Common myeloid progenitor, CD34-positive (primary cell): ENCODE measurements around the gene SLC4A1.
"Not testable (repeated sequence)": the region's sequence is repeated elsewhere in the genome, so short reads cannot be mapped to it uniquely, and the experiment has no call there.

Experiments
- CTCF ChIA-PET: fragments of 350-600 bp; sonication (Branson Sonifier 250); formaldehyde crosslinking; loops from one replicate; lab custom pipeline; 2021; ENCODE audit warnings: antibody characterized with exemption; lab: Charles Lee
- POLR2A ChIA-PET: fragments of 350-600 bp; sonication (Branson Sonifier 250); formaldehyde crosslinking; loops from one replicate; lab custom pipeline; 2021; ENCODE audit warnings: antibody characterized with exemption; lab: Charles Lee
- DNase-seq, 3 donors: peaks; one replicate each; pipeline versions ENCODE4 v3.0.0 to v3.0.0-alpha.2; 2013
- H3K27ac ChIP-seq, 2 experiments: 1 replicate in 1 of 2; 2 replicates in 1 of 2; pipeline ENCODE4 v1.7.0; 2013; ENCODE audit warnings: inconsistent platforms in 2 of 2, low read length in 2 of 2, mild to moderate bottlenecking in 2 of 2, low read depth in 1 of 2, moderate library complexity in 1 of 2; ENCODE audit not compliant: severe bottlenecking in 2 of 2, insufficient read depth in 1 of 2, poor library complexity in 1 of 2
- H3K27me3 ChIP-seq, 5 experiments: replicated peaks in 2 of 5; 1 replicate in 3 of 5; 2 replicates in 2 of 5; pipeline versions ENCODE4 v1.6.1 to v1.7.0; 2013; ENCODE audit warnings: low read length in 4 of 5, mild to moderate bottlenecking in 2 of 5, moderate library complexity in 2 of 5, inconsistent platforms in 1 of 5; ENCODE audit not compliant: insufficient read depth in 5 of 5, control insufficient read depth in 4 of 5
- H3K36me3 ChIP-seq, 4 experiments: 1 replicate in 2 of 4; 2 replicates in 2 of 4; pipeline versions ENCODE4 v1.6.1 to v1.7.0; 2013; ENCODE audit warnings: low read length in 3 of 4, control low read depth in 1 of 4, mild to moderate bottlenecking in 1 of 4; ENCODE audit not compliant: control insufficient read depth in 4 of 4, insufficient read depth in 4 of 4
- H3K4me1 ChIP-seq, 4 experiments: 1 replicate in 3 of 4; 2 replicates in 1 of 4; pipeline versions ENCODE4 v1.6.1 to v1.7.1; 2013; ENCODE audit warnings: low read length in 3 of 4, mild to moderate bottlenecking in 3 of 4, control low read depth in 1 of 4, inconsistent platforms in 1 of 4, moderate library complexity in 1 of 4; ENCODE audit not compliant: control insufficient read depth in 4 of 4, insufficient read depth in 4 of 4; ENCODE audit errors: control extremely low read depth in 1 of 4
- H3K4me3 ChIP-seq, 7 experiments: 1 replicate in 4 of 7; 2 replicates in 3 of 7; pipeline versions ENCODE4 v1.5.1 to v1.7.0; 2013; ENCODE audit warnings: mild to moderate bottlenecking in 7 of 7, low read length in 6 of 7, moderate library complexity in 6 of 7, inconsistent platforms in 2 of 7, low read depth in 2 of 7, control low read depth in 1 of 7; ENCODE audit not compliant: insufficient read depth in 4 of 7, control insufficient read depth in 1 of 7; ENCODE audit errors: extremely low read depth in 1 of 7
- H3K9me3 ChIP-seq, 5 experiments: 1 replicate in 4 of 5; 2 replicates in 1 of 5; pipeline versions ENCODE4 v1.6.1 to v1.7.1; 2013; ENCODE audit warnings: low read length in 4 of 5, mild to moderate bottlenecking in 2 of 5, inconsistent platforms in 1 of 5, low read depth in 1 of 5, moderate library complexity in 1 of 5; ENCODE audit not compliant: control insufficient read depth in 4 of 5, insufficient read depth in 2 of 5; ENCODE audit errors: control extremely low read depth in 1 of 5
- WGBS: methylation state at CpG from one replicate; pipeline ENCODE4 v1.1.5; 2013; ENCODE audit not compliant: insufficient coverage; 5-methylcytosine and 5-hydroxymethylcytosine counted together

Gene SLC4A1

GRCh38 chr17:44251062-44251461 is 16.9 kb downstream of the SLC4A1 start:
- POLR2A ChIA-PET, result no interaction called here
- H3K4me1 ChIP-seq, result peaks cover 4 to 28% (median 25%) of the 10 kb centered on the region in 4 experiments
- H3K36me3 ChIP-seq, result no peaks in the 10 kb centered on the region
- H3K9me3 ChIP-seq, result no peaks in the 10 kb centered on the region
- H3K27me3 ChIP-seq, result no peaks in the 10 kb centered on the region
- DNase-seq, result no peak
- CTCF ChIA-PET, result no interaction called here
- 97% methylated on average over 17 of the region's 17 CpGs for WGBS
- no peak overlapping the region for H3K4me3 ChIP-seq
- no peak overlapping the region for H3K27ac ChIP-seq

GRCh38 chr17:44249501-44250246 is 18.3 kb downstream of the SLC4A1 start:
- ChIA-PET CTCF (interaction anchor here (0.9 kb wide), 1 partner anchor 28 kb away, joined by 3 read pairs; no protein-coding TSS in a partner anchor), POLR2A (no interaction called here)
- DNase-seq, result no peak
- no peak overlapping the region for H3K4me3 ChIP-seq
- 91% methylated on average over 3 of the region's 9 CpGs for WGBS
- no peaks in the 10 kb centered on the region for H3K36me3 ChIP-seq
- no peak overlapping the region for H3K27ac ChIP-seq
- peaks cover 8 to 36% (median 30%) of the 10 kb centered on the region in 4 experiments for H3K4me1 ChIP-seq
- H3K27me3 ChIP-seq, result no peaks in the 10 kb centered on the region
- H3K9me3 ChIP-seq, result no peaks in the 10 kb centered on the region

- ChIA-PET CTCF (interaction anchor here (0.6 to 1.5 kb wide), 7 partner anchors 23 to 109 kb away, joined by 3 to 4 read pairs (median 3); partner anchors contain the start of gene UBTF), POLR2A (no interaction called here)
- H3K4me3 ChIP-seq, result no peak overlapping the region
- no peaks in the 10 kb centered on the region for H3K36me3 ChIP-seq
- H3K9me3 ChIP-seq, result no peaks in the 10 kb centered on the region
- no peaks in the 10 kb centered on the region for H3K27me3 ChIP-seq
- H3K27ac ChIP-seq, result no peak overlapping the region
- DNase-seq, result peak in 1 of 3 donors; percentile 21
- WGBS, result 92% methylated on average over 4 of the region's 10 CpGs
- peaks cover 8 to 37% (median 31%) of the 10 kb centered on the region in 4 experiments for H3K4me1 ChIP-seq
Measured at GRCh38 chr17:44247876-44248736, 19.8 kb downstream of the SLC4A1 start.

- Histone ChIP-seq H3K36me3 (no peaks in the 10 kb centered on the region), H3K4me3 (no peak overlapping the region), H3K9me3 (no peaks in the 10 kb centered on the region), H3K27me3 (no peaks in the 10 kb centered on the region), H3K27ac (no peak overlapping the region), H3K4me1 (peaks cover 8 to 41% (median 31%) of the 10 kb centered on the region in 4 experiments)
- 93% methylated on average over 5 of the region's 7 CpGs for WGBS
- DNase-seq, result no peak
- ChIA-PET POLR2A (no interaction called here), CTCF (interaction anchor here (0.9 to 1.5 kb wide), 6 partner anchors 11 to 108 kb away, joined by 3 to 4 read pairs (median 4); partner anchors contain the start of gene UBTF)
Measured at GRCh38 chr17:44247440-44247841, 20.5 kb downstream of the SLC4A1 start.

GRCh38 chr17:44241106-44241624 is 26.8 kb downstream of the SLC4A1 start:
- H3K9me3 ChIP-seq, result no peaks in the 10 kb centered on the region
- H3K27ac ChIP-seq, result no peak overlapping the region
- CTCF ChIA-PET, result interaction anchor here (1.3 kb wide), 1 partner anchor 13 kb away, joined by 3 read pairs; no protein-coding TSS in a partner anchor
- H3K4me3 ChIP-seq, result no peak overlapping the region
- WGBS, result 53% methylated on average over 2 of the region's 6 CpGs
- peak in 2 of 3 donors; percentile 55 to 67 for DNase-seq
- H3K27me3 ChIP-seq, result no peaks in the 10 kb centered on the region
- POLR2A ChIA-PET, result no interaction called here
- peaks cover 3 to 22% (median 9%) of the 10 kb centered on the region in 4 experiments for H3K4me1 ChIP-seq
- H3K36me3 ChIP-seq, result no peaks in the 10 kb centered on the region

- peaks cover 0 to 13% (median 5%) of the 10 kb centered on the region in 4 experiments for H3K4me1 ChIP-seq
- DNase-seq, H3K27me3 ChIP-seq, H3K36me3 ChIP-seq, H3K9me3 ChIP-seq, POLR2A ChIA-PET, H3K4me3 ChIP-seq, H3K27ac ChIP-seq, CTCF ChIA-PET: not testable (repeated sequence)
- 96% methylated on average over 10 of the region's 28 CpGs for WGBS
Measured at GRCh38 chr17:44237886-44238285, 30.0 kb downstream of the SLC4A1 start.
